Neural progenitor cell (in vitro differentiated cells): ENCODE data around the gene CNR2. TPM values are rescaled to one million over a fixed set of nuclear protein-coding genes. Genes with fewer than 3 reads are reported as not detected.

Experiments used
- DNase-seq: peaks from one replicate; pipeline ENCODE4 v3.0.0-alpha.2; 2016; ENCODE audit warnings: low spot score
- H2AFZ ChIP-seq: fragments of 200-600 bp; sonication (generic); replicated peaks from 2 replicates; pipeline ENCODE4 v1.6.1; 2016; ENCODE audit warnings: antibody characterized with exemption
- H3F3A ChIP-seq: fragments of 200-600 bp; sonication (generic); 2 replicates; pipeline ENCODE4 v1.6.1; 2016; ENCODE audit warnings: antibody characterized with exemption, low read depth
- H3K27ac ChIP-seq: fragments of 200-600 bp; sonication (generic); 2 replicates; pipeline ENCODE4 v1.5.1; 2016; ENCODE audit warnings: mild to moderate bottlenecking
- H3K27me3 ChIP-seq: fragments of 200-600 bp; sonication (generic); 2 replicates; pipeline ENCODE4 v1.6.1; 2016; ENCODE audit warnings: mild to moderate bottlenecking, moderate library complexity
- H3K36me3 ChIP-seq: fragments of 200-600 bp; sonication (generic); 2 replicates; pipeline ENCODE4 v1.5.1; 2016
- H3K4me1 ChIP-seq: fragments of 200-600 bp; sonication (generic); 2 replicates; pipeline ENCODE4 v1.6.1; 2016; ENCODE audit warnings: mixed run types
- H3K4me2 ChIP-seq: fragments of 200-600 bp; sonication (generic); 2 replicates; pipeline ENCODE4 v1.6.1; 2016
- H3K4me3 ChIP-seq: fragments of 200-600 bp; sonication (generic); 2 replicates; pipeline ENCODE4 v1.5.1; 2016
- H3K79me2 ChIP-seq: fragments of 200-600 bp; sonication (generic); 2 replicates; pipeline ENCODE4 v1.6.1; 2016; ENCODE audit warnings: low read depth
- H3K9ac ChIP-seq: fragments of 200-600 bp; sonication (generic); 2 replicates; pipeline ENCODE4 v1.6.1; 2016
- H3K9me3 ChIP-seq: fragments of 200-600 bp; sonication (generic); 2 replicates; pipeline ENCODE4 v1.5.1; 2016; ENCODE audit warnings: low read depth
- H4K20me1 ChIP-seq: fragments of 200-600 bp; sonication (generic); 2 replicates; pipeline ENCODE4 v1.6.1; 2016; ENCODE audit warnings: low read depth
- H3K27ac Mint-ChIP-seq: 3 replicates; pipeline ENCODE4 v1.8.0; 2021; ENCODE audit warnings: mixed read lengths
- H3K27me3 Mint-ChIP-seq: 2 replicates; pipeline ENCODE4 v1.8.0; 2022; ENCODE audit warnings: low read depth, mild to moderate bottlenecking, inconsistent platforms, moderate library complexity, mixed read lengths; ENCODE audit not compliant: insufficient read depth
- H3K36me3 Mint-ChIP-seq: 3 replicates; pipeline ENCODE4 v1.8.0; 2021; ENCODE audit warnings: mixed read lengths
- H3K4me1 Mint-ChIP-seq: 3 replicates; pipeline ENCODE4 v1.8.0; 2021; ENCODE audit warnings: mixed read lengths
- H3K4me3 Mint-ChIP-seq: 3 replicates; pipeline ENCODE4 v1.8.0; 2021; ENCODE audit warnings: mild to moderate bottlenecking, moderate library complexity, mixed read lengths
- H3K9me3 Mint-ChIP-seq: 3 replicates; pipeline ENCODE4 v1.8.0; 2020; ENCODE audit warnings: mixed read lengths
- CTCF ChIP-seq: fragments of 200-600 bp; sonication (generic); IDR thresholded peaks from 2 replicates; pipeline ENCODE4 v1.5.1; 2017; ENCODE audit warnings: antibody characterized with exemption, mild to moderate bottlenecking
- EZH2 ChIP-seq: fragments of 200-600 bp; sonication (generic); IDR thresholded peaks from 2 replicates; pipeline ENCODE4 v1.6.1; 2017; ENCODE audit warnings: antibody characterized with exemption, mild to moderate bottlenecking, moderate library complexity
- EZH2phosphoT487 ChIP-seq: fragments of 200-600 bp; sonication (generic); IDR thresholded peaks from 2 replicates; pipeline ENCODE4 v1.6.1; 2017; ENCODE audit warnings: antibody characterized with exemption
- total RNA-seq: library from RNA; depleted of rRNA; stranded (reverse); fragments of >200 nt; gene quantifications from 2 replicates; pipeline ENCODE4 v1.2.3, GENCODE V29; 2015; ENCODE audit warnings: low replicate concordance

Gene CNR2
- total RNA-seq, 1 donor from 2014 or later = not detected

- Mint-ChIP-seq H3K27ac (no peak overlapping the region), H3K9me3 (no peaks in the 10 kb centered on the region), H3K4me3 (no peak overlapping the region), H3K4me1 (peaks cover 9% of the 10 kb centered on the region), H3K27me3 (peaks cover 6% of the 10 kb centered on the region), H3K36me3 (no peaks in the 10 kb centered on the region)
- Histone ChIP-seq H3K4me1 (no peaks in the 10 kb centered on the region), H3K36me3 (no peaks in the 10 kb centered on the region), H3K4me2 (no peak overlapping the region), H3K79me2 (no peaks in the 10 kb centered on the region), H3K9me3 (no peaks in the 10 kb centered on the region), H4K20me1 (no peaks in the 10 kb centered on the region), H3K27me3 (no peaks in the 10 kb centered on the region), H3K27ac (no peak overlapping the region), H2AFZ (no peak overlapping the region), H3K9ac (no peak overlapping the region), H3K4me3 (no peak overlapping the region), H3F3A (no peaks in the 10 kb centered on the region)
- DNase-seq = no peak
- TF ChIP-seq CTCF (no peak), EZH2phosphoT487 (no peak), EZH2 (no peak)
Measured at GRCh38 chr1:23927097-23927496, 13.9 kb upstream of the CNR2 start.

- no peak for DNase-seq
- H3K36me3 ChIP-seq = no peaks in the 10 kb centered on the region
- H3F3A ChIP-seq = no peaks in the 10 kb centered on the region
- no peaks in the 10 kb centered on the region for H3K9me3 ChIP-seq
- H3K4me1 ChIP-seq = no peaks in the 10 kb centered on the region
- H3K9ac ChIP-seq = no peak overlapping the region
- no peak overlapping the region for H3K4me3 ChIP-seq
- TF ChIP-seq CTCF = no peak
- no peak for TF ChIP-seq EZH2
- TF ChIP-seq EZH2phosphoT487 = no peak
- Mint-ChIP-seq H3K4me3 (no peak overlapping the region), H3K9me3 (no peaks in the 10 kb centered on the region), H3K27me3 (peaks cover 6% of the 10 kb centered on the region), H3K4me1 (no peaks in the 10 kb centered on the region), H3K36me3 (no peaks in the 10 kb centered on the region), H3K27ac (no peak overlapping the region)
- H2AFZ ChIP-seq = no peak overlapping the region
- no peak overlapping the region for H3K4me2 ChIP-seq
- no peaks in the 10 kb centered on the region for H3K27me3 ChIP-seq
- H4K20me1 ChIP-seq = no peaks in the 10 kb centered on the region
- H3K27ac ChIP-seq = no peak overlapping the region
- no peaks in the 10 kb centered on the region for H3K79me2 ChIP-seq
Measured at GRCh38 chr1:23925279-23925678, 12.1 kb upstream of the CNR2 start.

DNA sequence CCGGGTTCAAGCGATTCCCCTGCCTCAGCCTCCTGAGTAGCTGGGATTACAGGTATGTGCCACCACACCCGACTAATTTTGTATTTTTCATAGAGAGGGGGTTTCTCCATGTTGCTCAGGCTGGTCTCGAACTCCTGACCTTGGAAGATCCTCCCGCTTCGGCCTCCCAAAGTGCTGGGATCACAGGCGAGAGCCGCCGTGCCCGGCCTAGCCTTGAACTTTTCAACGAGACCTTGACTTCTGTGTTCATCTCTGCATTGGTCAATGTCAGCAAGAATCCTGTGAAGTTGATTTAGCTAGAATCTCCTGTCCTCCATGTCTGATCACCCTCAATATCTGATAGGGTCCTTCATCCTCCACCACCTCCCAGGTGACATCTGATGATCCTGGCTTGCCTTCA, 11.4 kb upstream of the CNR2 start:
- H2AFZ ChIP-seq = no peak overlapping the region
- no peak overlapping the region for H3K4me2 ChIP-seq
- H3K4me1 Mint-ChIP-seq = peaks cover 2% of the 10 kb centered on the region
- no peak for DNase-seq
- no peaks in the 10 kb centered on the region for H3K4me1 ChIP-seq
- H3K27ac Mint-ChIP-seq = no peak overlapping the region
- H3K27me3 ChIP-seq = no peaks in the 10 kb centered on the region
- no peak overlapping the region for H3K27ac ChIP-seq
- no peaks in the 10 kb centered on the region for H3K9me3 ChIP-seq
- TF ChIP-seq EZH2 = no peak
- TF ChIP-seq EZH2phosphoT487 = no peak
- no peak for TF ChIP-seq CTCF
- H3K27me3 Mint-ChIP-seq = peaks cover 4% of the 10 kb centered on the region
- H3K79me2 ChIP-seq = no peaks in the 10 kb centered on the region
- H3K9ac ChIP-seq = no peak overlapping the region
- H3K36me3 ChIP-seq = no peaks in the 10 kb centered on the region
- no peaks in the 10 kb centered on the region for H4K20me1 ChIP-seq
- no peaks in the 10 kb centered on the region for H3K9me3 Mint-ChIP-seq
- H3F3A ChIP-seq = no peaks in the 10 kb centered on the region
- no peak overlapping the region for H3K4me3 Mint-ChIP-seq
- H3K36me3 Mint-ChIP-seq = no peaks in the 10 kb centered on the region
- H3K4me3 ChIP-seq = no peak overlapping the region
